ENCODE data around the gene B4GALT4.
A peak's percentile ranks its signal among the peaks of the same experiment; 100 is the strongest.

B4GALT4 gene

DNA sequence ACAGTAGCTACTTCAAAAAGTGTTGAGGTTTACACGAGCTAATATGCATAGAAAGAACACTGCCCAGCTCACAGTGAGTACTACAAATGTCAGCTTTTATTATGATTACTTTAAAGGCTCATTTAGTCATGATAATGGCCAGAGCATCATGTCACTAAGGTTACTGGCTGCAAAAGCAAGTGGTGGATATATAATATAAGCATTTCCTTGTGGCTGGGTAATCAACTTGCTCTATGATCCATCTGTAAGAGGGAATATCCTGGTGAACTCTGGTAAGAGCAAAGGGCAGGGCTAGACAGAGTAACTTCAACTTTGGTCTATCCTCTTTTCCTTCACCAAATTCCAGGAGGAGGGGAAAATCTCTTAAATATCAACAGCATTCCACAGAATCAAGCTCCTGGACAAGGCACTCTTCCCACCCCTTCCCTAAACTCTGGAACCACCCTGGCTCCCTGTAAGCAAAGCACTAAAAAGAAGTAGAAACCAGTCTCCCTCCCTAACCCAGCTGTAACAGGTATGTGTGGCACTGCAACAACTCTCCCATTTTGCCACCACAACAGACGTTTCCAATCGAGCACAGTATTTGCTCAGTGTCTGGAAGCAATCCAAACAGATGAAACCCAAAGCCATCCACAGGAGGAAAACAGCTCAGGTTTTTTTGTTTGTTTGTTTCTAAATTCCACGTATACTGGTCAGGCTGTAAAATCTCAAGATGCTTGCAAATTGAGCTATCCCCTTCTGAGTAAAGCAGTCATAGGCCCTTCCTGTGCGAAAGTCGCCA is 13.4 kb downstream of the B4GALT4 start:
- H3K27ac ChIP-seq: no peak overlapping the region
- TF ChIP-seq, protein P1, sequence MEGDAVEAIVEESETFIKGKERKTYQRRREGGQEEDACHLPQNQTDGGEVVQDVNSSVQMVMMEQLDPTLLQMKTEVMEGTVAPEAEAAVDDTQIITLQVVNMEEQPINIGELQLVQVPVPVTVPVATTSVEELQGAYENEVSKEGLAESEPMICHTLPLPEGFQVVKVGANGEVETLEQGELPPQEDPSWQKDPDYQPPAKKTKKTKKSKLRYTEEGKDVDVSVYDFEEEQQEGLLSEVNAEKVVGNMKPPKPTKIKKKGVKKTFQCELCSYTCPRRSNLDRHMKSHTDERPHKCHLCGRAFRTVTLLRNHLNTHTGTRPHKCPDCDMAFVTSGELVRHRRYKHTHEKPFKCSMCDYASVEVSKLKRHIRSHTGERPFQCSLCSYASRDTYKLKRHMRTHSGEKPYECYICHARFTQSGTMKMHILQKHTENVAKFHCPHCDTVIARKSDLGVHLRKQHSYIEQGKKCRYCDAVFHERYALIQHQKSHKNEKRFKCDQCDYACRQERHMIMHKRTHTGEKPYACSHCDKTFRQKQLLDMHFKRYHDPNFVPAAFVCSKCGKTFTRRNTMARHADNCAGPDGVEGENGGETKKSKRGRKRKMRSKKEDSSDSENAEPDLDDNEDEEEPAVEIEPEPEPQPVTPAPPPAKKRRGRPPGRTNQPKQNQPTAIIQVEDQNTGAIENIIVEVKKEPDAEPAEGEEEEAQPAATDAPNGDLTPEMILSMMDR (conservative IDR thresholded peaks at IDR 0.05): no peak

DNA sequence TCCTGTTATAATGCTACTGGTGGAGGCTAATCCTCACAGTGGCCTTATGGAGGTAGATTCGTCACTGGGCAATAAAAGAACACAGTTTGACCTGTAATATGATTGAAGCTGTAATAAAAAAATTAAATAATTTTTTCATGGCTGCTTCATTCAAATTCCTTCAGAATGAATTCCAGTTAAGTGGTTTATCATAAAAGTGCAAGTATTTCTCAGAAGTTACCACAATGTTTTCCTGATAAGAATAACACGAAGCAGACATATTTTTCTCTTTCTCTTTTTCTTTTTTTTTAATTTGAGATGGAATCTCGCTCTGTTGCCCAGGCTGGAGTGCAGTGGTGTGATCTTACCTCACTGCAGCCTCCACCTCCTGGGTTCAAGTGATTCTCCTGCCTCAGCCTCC is 15.6 kb downstream of the B4GALT4 start:
- TF ChIP-seq, protein P1 (conservative IDR thresholded peaks at IDR 0.05): no peak
- no peak overlapping the region for H3K27ac ChIP-seq

DNA sequence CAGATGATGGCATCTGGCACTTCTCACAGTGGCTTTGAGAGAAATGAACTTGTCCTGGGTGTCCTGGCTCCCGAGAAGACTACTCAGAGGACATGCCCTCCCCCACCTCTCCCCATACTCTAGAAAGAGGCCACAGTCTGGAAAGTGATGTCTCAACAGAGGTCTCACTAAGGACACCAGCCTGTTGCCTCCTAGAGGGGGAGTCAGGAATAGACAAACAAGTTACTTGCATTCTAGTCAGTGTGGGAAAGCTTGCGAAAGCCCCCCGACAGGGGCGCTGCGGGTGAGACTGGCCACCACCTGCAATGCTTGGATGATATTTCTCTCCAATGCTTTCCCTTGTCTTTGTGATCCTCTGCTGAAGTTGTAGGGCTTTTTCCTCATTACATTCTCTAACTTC is 17.2 kb downstream of the B4GALT4 start:
- H3K27ac ChIP-seq: no peak overlapping the region
- TF ChIP-seq, protein P1 (conservative IDR thresholded peaks at IDR 0.05): no peak

DNA sequence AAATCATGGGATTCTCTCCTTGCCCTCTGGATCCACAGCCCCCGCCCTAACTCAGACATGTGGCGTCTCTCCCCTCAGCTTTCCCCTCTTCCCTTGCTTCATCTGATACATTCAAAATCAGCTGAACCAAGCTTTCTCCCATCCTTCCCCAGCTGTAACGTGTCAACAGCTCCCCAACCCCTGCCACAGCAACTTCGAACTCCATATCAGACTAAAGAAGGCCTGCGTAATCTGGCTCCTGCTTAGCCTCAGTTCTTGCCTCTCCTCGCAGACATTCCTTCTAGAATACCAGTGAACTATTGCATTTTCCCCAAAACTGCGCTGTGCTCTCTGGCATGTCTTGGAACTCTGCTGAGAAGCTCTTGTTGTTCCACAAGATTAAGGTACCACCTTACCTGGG is 18.3 kb downstream of the B4GALT4 start:
- TF ChIP-seq, protein P1 (conservative IDR thresholded peaks at IDR 0.05): no peak
- H3K27ac ChIP-seq: peak overlapping the region; percentile 53; the same call in 1 of the 2 replicates

DNA sequence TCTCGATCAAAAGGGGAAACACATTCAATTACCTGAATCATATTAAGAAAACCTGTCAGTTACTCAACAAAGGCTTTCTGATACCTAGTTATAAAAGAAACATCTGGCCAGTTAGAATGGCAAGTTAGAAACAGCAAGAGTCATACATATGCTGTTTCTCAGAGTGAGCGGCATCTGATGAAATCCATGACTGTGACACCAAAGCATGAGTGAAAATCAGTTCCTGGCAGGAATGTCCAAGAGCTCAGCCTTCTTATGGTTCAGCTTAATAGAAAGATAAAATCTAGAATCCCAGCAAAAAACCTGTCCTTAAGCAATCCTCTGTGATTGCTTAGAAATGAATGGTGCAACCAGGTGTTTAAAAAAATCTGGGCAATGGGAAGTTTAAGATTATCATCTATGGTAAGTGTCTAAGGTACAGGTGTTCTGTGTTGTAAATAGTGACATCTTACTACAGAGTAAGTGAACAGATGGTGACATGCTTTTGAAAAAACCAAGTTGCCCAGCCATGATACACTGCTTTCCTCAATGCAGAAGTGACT is 18.8 kb downstream of the B4GALT4 start:
- peak overlapping the region; percentile 53 for H3K27ac ChIP-seq
- TF ChIP-seq, protein P1 (conservative IDR thresholded peaks at IDR 0.05): no peak

DNA sequence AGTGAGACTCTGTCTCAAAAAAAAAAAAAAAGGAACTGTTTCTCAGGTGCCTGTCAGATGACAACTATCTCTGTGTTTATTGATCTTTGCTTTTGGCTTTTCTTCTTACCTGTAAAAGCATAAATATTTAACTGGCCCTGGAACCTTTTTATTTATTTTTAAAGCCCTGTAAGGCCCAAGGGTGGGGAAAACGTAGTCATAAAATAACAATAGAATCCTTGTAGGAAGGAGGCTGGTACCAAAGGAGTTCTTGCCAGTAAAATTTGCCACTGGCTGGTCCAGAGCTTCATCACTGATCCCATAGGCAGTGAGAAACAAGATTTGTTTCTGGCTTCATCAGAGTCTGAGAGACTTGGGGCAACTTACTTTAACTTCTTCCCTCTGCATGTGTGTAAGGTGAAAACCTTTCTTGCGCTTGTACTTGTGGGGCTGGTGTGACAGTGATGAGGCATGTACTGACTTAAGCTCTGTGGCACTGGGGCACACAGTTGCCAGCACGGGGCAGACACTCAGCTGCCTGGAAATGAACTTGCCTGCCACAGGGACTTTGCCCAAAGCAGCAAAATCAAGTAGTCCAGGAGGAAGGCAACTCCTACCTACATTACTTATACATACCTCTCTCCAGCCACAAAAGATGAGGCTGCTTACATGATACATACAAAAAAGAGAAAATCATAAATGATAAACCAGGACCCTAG is 19.6 kb downstream of the B4GALT4 start:
- peak overlapping the region; percentile 53 for H3K27ac ChIP-seq
- TF ChIP-seq, protein P1 (conservative IDR thresholded peaks at IDR 0.05): no peak

DNA sequence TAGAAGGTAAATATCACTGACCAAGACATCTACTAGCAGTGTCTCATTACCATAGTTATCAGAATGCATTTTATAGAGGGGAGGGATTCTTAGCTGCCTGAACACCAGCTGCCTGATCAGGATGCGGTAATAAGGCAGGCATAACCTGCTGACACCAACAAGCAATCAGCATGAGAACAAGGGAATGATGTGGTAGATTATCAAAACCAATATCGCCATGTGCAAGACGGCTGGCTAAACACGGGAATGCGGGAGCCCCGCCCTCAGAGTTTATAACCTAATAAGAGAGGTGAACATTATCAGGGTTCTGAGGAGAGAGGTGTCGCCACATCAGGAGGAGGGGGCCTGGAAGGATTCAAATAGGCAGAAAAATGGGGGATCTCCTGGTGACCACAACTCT is 20.5 kb downstream of the B4GALT4 start:
- peak overlapping the region; percentile 53 for H3K27ac ChIP-seq
- TF ChIP-seq, protein P1 (conservative IDR thresholded peaks at IDR 0.05): no peak

Measured in VCaP (cell line).